GM06990 (cell line): ENCODE results near the gene FIG4.
"Not testable (repeated sequence)": the region's sequence is repeated elsewhere in the genome, so short reads cannot be mapped to it uniquely, and the experiment has no call there.

Experiments
- DNase-seq: peaks from one replicate; pipeline ENCODE4 v3.0.0-alpha.2; 2011; ENCODE audit not compliant: insufficient read length; ENCODE audit errors: extremely low read depth
- H3K27me3 ChIP-seq: replicated peaks from 2 replicates; pipeline ENCODE4 v1.6.0; 2011; ENCODE audit warnings: low read length; ENCODE audit not compliant: control insufficient read depth, insufficient read depth
- H3K36me3 ChIP-seq: 2 replicates; pipeline ENCODE4 v1.5.1; 2011; ENCODE audit warnings: low read length; ENCODE audit not compliant: control insufficient read depth, insufficient read depth
- H3K4me3 ChIP-seq: replicated peaks from 2 replicates; pipeline ENCODE4 v1.5.1; 2011; ENCODE audit warnings: low read depth, mild to moderate bottlenecking, control low read depth, low read length
- CTCF ChIP-seq: IDR thresholded peaks from 2 replicates; pipeline ENCODE4 v1.5.1; 2011; ENCODE audit warnings: low read length, control low read depth, mild to moderate bottlenecking, inconsistent platforms; ENCODE audit not compliant: insufficient read depth, poor library complexity, severe bottlenecking

Gene FIG4

GRCh38 chr6:109743739-109744138 lies 52.6 kb downstream of the FIG4 start:
- H3K36me3 ChIP-seq, result no peaks in the 10 kb centered on the region
- no peaks in the 10 kb centered on the region for H3K27me3 ChIP-seq
- DNase-seq, result no peak
- TF ChIP-seq CTCF, result no peak
- no peak overlapping the region for H3K4me3 ChIP-seq

GRCh38 chr6:109744779-109745178 lies 53.7 kb downstream of the FIG4 start:
- not testable (repeated sequence) for DNase-seq, H3K4me3 ChIP-seq, H3K27me3 ChIP-seq, H3K36me3 ChIP-seq

GRCh38 chr6:109747221-109747620 lies 56.1 kb downstream of the FIG4 start:
- Histone ChIP-seq H3K27me3 (no peaks in the 10 kb centered on the region), H3K36me3 (no peaks in the 10 kb centered on the region), H3K4me3 (no peak overlapping the region)
- TF ChIP-seq CTCF, result no peak
- DNase-seq, result no peak

GRCh38 chr6:109759098-109759955 lies 68.2 kb downstream of the FIG4 start:
- Histone ChIP-seq H3K36me3 (no peaks in the 10 kb centered on the region), H3K4me3 (no peak overlapping the region), H3K27me3 (no peaks in the 10 kb centered on the region)
- no peak for TF ChIP-seq CTCF
- DNase-seq, result no peak

GRCh38 chr6:109760208-109760607 lies 69.1 kb downstream of the FIG4 start:
- no peak for DNase-seq
- Histone ChIP-seq H3K4me3 (no peak overlapping the region), H3K36me3 (no peaks in the 10 kb centered on the region), H3K27me3 (no peaks in the 10 kb centered on the region)
- no peak for TF ChIP-seq CTCF

- H3K36me3 ChIP-seq, result no peaks in the 10 kb centered on the region
- H3K4me3 ChIP-seq, result no peak overlapping the region
- no peak for TF ChIP-seq CTCF
- DNase-seq, result no peak
- H3K27me3 ChIP-seq, result no peaks in the 10 kb centered on the region
Observed at GRCh38 chr6:109762166-109762565, 71.1 kb downstream of the FIG4 start.
